Astrocyte (in vitro differentiated cells and primary cell): ENCODE results near the gene DCBLD1. TPM values are rescaled to one million over a fixed set of nuclear protein-coding genes. Genes with fewer than 3 reads are reported as not detected.

Source experiments
- DNase-seq: peaks from one replicate; pipeline ENCODE4 v3.0.0-alpha.2; 2010; ENCODE audit warnings: low read depth
- FAIRE-seq: peaks from 2 replicates; lab custom pipeline; 2011; peaks lifted over from hg19 to GRCh38; lab: Jason Lieb, UNC
- H2AFZ ChIP-seq: 2 replicates; pipeline ENCODE4 v1.6.0; 2012; ENCODE audit warnings: low read depth, low read length, inconsistent platforms
- H3K27ac ChIP-seq: 2 replicates; pipeline ENCODE4 v1.5.1; 2011; ENCODE audit warnings: low read depth, low read length, inconsistent platforms
- H3K27me3 ChIP-seq: 2 replicates; pipeline ENCODE4 v1.6.0; 2011; ENCODE audit warnings: low read length, inconsistent platforms; ENCODE audit not compliant: insufficient read depth
- H3K36me3 ChIP-seq: 2 replicates; pipeline ENCODE4 v1.5.1; 2011; ENCODE audit warnings: low read length, inconsistent platforms; ENCODE audit not compliant: insufficient read depth
- H3K4me1 ChIP-seq: 2 replicates; pipeline ENCODE4 v1.5.1; 2011; ENCODE audit warnings: low read length, inconsistent platforms; ENCODE audit not compliant: insufficient read depth
- H3K4me2 ChIP-seq: 2 replicates; pipeline ENCODE4 v1.6.0; 2012; ENCODE audit warnings: low read length, inconsistent platforms
- H3K4me3 ChIP-seq: 2 replicates; pipeline ENCODE4 v1.5.1; 2011; ENCODE audit warnings: low read depth, mild to moderate bottlenecking, low read length, inconsistent platforms; ENCODE audit not compliant: insufficient read depth
- H3K79me2 ChIP-seq: 2 replicates; pipeline ENCODE4 v1.6.0; 2012; ENCODE audit warnings: mild to moderate bottlenecking, low read length, inconsistent platforms; ENCODE audit not compliant: insufficient read depth
- H3K9ac ChIP-seq: 2 replicates; pipeline ENCODE4 v1.6.0; 2012; ENCODE audit warnings: mild to moderate bottlenecking, low read length, inconsistent platforms
- H3K9me3 ChIP-seq: 2 replicates; pipeline ENCODE4 v1.5.1; 2012; ENCODE audit warnings: low read depth, mild to moderate bottlenecking, low read length, inconsistent platforms; ENCODE audit not compliant: insufficient read depth
- H4K20me1 ChIP-seq: 2 replicates; pipeline ENCODE4 v1.6.0; 2012; ENCODE audit warnings: low read length, inconsistent platforms; ENCODE audit not compliant: insufficient read depth
- H3K27ac Mint-ChIP-seq: one replicate; pipeline ENCODE4 v1.8.0; 2021; ENCODE audit warnings: mild to moderate bottlenecking, mixed read lengths; ENCODE audit not compliant: unreplicated experiment
- H3K27me3 Mint-ChIP-seq: one replicate; pipeline ENCODE4 v1.8.0; 2021; ENCODE audit warnings: low read depth, mixed read lengths; ENCODE audit not compliant: unreplicated experiment
- H3K36me3 Mint-ChIP-seq: one replicate; pipeline ENCODE4 v1.8.0; 2021; ENCODE audit warnings: low read depth, mixed read lengths; ENCODE audit not compliant: unreplicated experiment
- H3K4me1 Mint-ChIP-seq: one replicate; pipeline ENCODE4 v1.8.0; 2021; ENCODE audit warnings: low read depth, mixed read lengths; ENCODE audit not compliant: unreplicated experiment
- H3K4me3 Mint-ChIP-seq: one replicate; pipeline ENCODE4 v1.8.0; 2021; ENCODE audit warnings: mild to moderate bottlenecking, moderate library complexity, mixed read lengths; ENCODE audit not compliant: unreplicated experiment
- H3K9me3 Mint-ChIP-seq: one replicate; pipeline ENCODE4 v1.8.0; 2021; ENCODE audit warnings: mild to moderate bottlenecking, mixed read lengths; ENCODE audit not compliant: unreplicated experiment
- EZH2 ChIP-seq: IDR thresholded peaks from 2 replicates; pipeline ENCODE4 v1.6.1; 2012; ENCODE audit warnings: mild to moderate bottlenecking, low read length, inconsistent platforms; ENCODE audit not compliant: insufficient read depth
- total RNA-seq: library from RNA; stranded (reverse); gene quantifications from 2 replicates; pipeline ENCODE4 v1.2.1, GENCODE V29; 2021
- TF ChIP-seq, protein P1 (sequence below): IDR thresholded peaks from 2 replicates; pipeline ENCODE4 v1.5.1; 2011; ENCODE audit warnings: low read depth, mild to moderate bottlenecking, inconsistent platforms, low read length, moderate library complexity; ENCODE audit not compliant: insufficient read depth

The DCBLD1 gene
- total RNA-seq, 1 donor from 2014 or later, result 36.8 TPM

DNA sequence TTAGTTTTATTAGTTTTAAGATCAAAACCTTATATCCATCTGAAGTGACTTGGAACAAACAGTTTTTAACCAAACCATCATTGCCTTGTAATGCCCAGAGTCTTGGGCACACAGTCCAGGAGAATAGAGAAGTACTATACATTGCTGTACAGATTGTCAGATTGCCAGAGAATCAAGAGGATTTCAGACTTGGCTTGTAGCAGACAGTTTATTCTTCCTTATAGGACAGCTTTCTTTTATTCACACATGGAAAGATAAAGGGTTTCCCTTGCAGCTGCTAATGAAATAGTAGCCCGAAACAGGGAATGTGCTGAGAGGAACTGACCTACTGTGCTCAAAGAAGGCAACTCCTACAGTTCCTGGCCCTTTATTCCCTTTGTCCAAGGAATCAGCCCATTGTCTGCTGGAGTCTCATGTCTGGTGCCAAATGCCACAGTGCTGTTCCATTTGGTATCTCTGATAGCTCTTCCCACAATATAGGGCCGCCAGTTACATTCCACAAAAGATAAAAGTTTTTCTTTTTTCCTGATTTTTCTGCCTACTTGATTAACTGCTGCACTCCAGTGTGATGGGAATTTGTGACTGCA is 30.6 kb downstream of the DCBLD1 start:
- H3K9ac ChIP-seq, result no peak overlapping the region
- H4K20me1 ChIP-seq, result no peaks in the 10 kb centered on the region
- H3K36me3 ChIP-seq, result peaks cover 20% of the 10 kb centered on the region
- Mint-ChIP-seq H3K27me3 (no peaks in the 10 kb centered on the region), H3K36me3 (peaks cover 27% of the 10 kb centered on the region), H3K27ac (no peak overlapping the region), H3K4me1 (peaks cover 29% of the 10 kb centered on the region), H3K9me3 (peaks cover 4% of the 10 kb centered on the region), H3K4me3 (no peak overlapping the region)
- no peaks in the 10 kb centered on the region for H3K9me3 ChIP-seq
- H3K4me1 ChIP-seq, result peaks cover 37% of the 10 kb centered on the region
- peak overlapping the region; percentile 10 for H3K4me2 ChIP-seq
- no peak overlapping the region for H3K27ac ChIP-seq
- FAIRE-seq (no peak), DNase-seq (no peak)
- H3K4me3 ChIP-seq, result no peak overlapping the region
- no peaks in the 10 kb centered on the region for H3K27me3 ChIP-seq
- no peak overlapping the region for H2AFZ ChIP-seq
- H3K79me2 ChIP-seq, result peaks cover 72% of the 10 kb centered on the region
- TF ChIP-seq, protein P1, sequence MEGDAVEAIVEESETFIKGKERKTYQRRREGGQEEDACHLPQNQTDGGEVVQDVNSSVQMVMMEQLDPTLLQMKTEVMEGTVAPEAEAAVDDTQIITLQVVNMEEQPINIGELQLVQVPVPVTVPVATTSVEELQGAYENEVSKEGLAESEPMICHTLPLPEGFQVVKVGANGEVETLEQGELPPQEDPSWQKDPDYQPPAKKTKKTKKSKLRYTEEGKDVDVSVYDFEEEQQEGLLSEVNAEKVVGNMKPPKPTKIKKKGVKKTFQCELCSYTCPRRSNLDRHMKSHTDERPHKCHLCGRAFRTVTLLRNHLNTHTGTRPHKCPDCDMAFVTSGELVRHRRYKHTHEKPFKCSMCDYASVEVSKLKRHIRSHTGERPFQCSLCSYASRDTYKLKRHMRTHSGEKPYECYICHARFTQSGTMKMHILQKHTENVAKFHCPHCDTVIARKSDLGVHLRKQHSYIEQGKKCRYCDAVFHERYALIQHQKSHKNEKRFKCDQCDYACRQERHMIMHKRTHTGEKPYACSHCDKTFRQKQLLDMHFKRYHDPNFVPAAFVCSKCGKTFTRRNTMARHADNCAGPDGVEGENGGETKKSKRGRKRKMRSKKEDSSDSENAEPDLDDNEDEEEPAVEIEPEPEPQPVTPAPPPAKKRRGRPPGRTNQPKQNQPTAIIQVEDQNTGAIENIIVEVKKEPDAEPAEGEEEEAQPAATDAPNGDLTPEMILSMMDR, result no peak
- no peak for TF ChIP-seq EZH2

DNA sequence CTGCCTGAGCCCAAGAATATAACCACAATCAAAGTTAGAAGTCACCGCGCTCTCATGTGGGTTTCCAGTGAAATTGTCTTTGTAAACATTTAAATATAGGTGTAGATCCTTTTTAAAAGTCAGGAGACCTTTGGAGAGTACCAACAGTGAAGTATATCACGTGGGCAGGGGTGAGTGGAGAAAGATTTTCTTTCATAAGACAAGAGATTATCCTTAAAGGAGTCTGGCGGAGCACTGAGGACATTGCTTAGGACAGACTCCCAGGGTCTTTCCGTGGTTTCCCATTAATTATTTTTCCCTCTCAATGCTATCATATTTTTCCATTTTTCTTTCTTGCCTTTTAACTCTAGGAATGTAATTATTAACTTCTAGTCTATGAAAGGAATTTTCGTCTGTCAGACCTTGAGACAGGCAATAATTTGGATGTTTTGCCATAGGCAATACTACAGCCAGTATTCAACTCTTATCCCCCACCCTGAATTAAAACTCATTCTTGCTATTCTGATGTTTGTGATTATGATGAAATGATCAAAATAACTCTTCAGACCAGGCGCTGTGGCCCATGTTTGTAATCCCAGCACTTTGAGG is 31.4 kb downstream of the DCBLD1 start:
- no peak for TF ChIP-seq EZH2
- TF ChIP-seq, protein P1, result no peak
- Histone ChIP-seq H3K4me2 (peak overlapping the region; percentile 10), H4K20me1 (no peaks in the 10 kb centered on the region), H3K9ac (no peak overlapping the region), H3K27me3 (no peaks in the 10 kb centered on the region), H3K36me3 (peaks cover 15% of the 10 kb centered on the region), H3K4me3 (no peak overlapping the region), H3K27ac (no peak overlapping the region), H3K79me2 (peaks cover 73% of the 10 kb centered on the region), H2AFZ (no peak overlapping the region), H3K9me3 (no peaks in the 10 kb centered on the region), H3K4me1 (peaks cover 37% of the 10 kb centered on the region)
- Mint-ChIP-seq H3K27me3 (no peaks in the 10 kb centered on the region), H3K4me3 (no peak overlapping the region), H3K9me3 (peaks cover 4% of the 10 kb centered on the region), H3K36me3 (peaks cover 34% of the 10 kb centered on the region), H3K27ac (no peak overlapping the region), H3K4me1 (peaks cover 25% of the 10 kb centered on the region)
- DNase-seq, result peak; percentile 46
- FAIRE-seq, result no peak

DNA sequence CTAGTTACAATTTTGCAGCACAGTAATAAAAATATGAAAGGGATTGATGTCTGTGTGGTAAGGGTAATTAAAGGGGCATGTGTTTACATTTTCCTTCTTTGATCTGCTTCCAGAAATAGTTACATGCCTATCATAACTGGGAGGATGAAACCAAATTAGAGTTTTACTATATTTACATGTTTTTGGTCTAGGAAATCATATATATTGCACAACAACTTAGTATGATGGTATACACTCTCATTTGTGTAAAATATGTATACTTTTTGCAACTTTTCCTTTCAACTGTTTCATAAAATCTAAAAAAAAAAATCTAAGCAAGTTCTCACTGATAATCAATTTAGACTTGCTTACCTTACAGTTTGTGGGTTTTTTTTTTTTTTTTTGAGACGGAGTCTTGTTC is 32.2 kb downstream of the DCBLD1 start:
- Histone ChIP-seq H3K4me2 (no peak overlapping the region), H3K79me2 (peaks cover 72% of the 10 kb centered on the region)
- peaks cover 24% of the 10 kb centered on the region for H3K4me1 Mint-ChIP-seq

More for the DNA sequence above, 32.2 kb downstream of the DCBLD1 start:
- H3K27ac Mint-ChIP-seq, result no peak overlapping the region
- Histone ChIP-seq H2AFZ (no peak overlapping the region), H3K27ac (no peak overlapping the region), H3K4me1 (peaks cover 37% of the 10 kb centered on the region), H3K9ac (no peak overlapping the region), H4K20me1 (no peaks in the 10 kb centered on the region), H3K27me3 (no peaks in the 10 kb centered on the region), H3K4me3 (no peak overlapping the region), H3K36me3 (peaks cover 12% of the 10 kb centered on the region), H3K9me3 (no peaks in the 10 kb centered on the region)
- no peaks in the 10 kb centered on the region for H3K27me3 Mint-ChIP-seq
- TF ChIP-seq, protein P1, result no peak
- no peak for TF ChIP-seq EZH2
- no peak overlapping the region for H3K4me3 Mint-ChIP-seq
- no peak for FAIRE-seq
- DNase-seq, result no peak
- H3K36me3 Mint-ChIP-seq, result peaks cover 32% of the 10 kb centered on the region
- peaks cover 4% of the 10 kb centered on the region for H3K9me3 Mint-ChIP-seq
